ENCODE measurements around the gene DENND4A.
A peak's percentile ranks its signal among the peaks of the same experiment; 100 is the strongest.

DENND4A gene

GRCh38 chr15:65792138-65792987, at the start of gene DENND4A:
DENND4A (minus strand) TSS chr15:65792293; CDS start chr15:65756450, 35,843 bp downstream.
- DNase-seq, result peak; percentile 72

- DNase-seq, result no peak
Measured at GRCh38 chr15:65841121-65841930, 49.2 kb upstream of the DENND4A start.

DNA sequence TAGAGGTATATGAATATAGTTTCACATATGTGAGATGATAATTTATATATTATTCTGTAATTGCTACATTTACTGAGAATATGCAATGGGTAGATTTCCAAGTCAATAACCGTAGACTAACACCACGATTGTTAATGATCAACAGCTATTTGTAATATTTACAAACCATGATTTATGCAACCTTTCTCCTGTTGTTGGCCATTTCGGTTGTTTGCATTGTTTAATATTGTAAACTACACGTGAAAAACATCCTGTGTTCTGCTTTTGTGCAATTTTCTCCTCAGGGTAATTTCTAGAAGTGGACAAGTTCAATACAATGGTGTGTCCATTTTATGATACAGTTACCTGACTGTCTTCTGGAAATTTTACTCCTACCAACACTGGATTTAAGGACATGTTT, 47.9 kb upstream of the DENND4A start:
- DNase-seq, result no peak

DNA sequence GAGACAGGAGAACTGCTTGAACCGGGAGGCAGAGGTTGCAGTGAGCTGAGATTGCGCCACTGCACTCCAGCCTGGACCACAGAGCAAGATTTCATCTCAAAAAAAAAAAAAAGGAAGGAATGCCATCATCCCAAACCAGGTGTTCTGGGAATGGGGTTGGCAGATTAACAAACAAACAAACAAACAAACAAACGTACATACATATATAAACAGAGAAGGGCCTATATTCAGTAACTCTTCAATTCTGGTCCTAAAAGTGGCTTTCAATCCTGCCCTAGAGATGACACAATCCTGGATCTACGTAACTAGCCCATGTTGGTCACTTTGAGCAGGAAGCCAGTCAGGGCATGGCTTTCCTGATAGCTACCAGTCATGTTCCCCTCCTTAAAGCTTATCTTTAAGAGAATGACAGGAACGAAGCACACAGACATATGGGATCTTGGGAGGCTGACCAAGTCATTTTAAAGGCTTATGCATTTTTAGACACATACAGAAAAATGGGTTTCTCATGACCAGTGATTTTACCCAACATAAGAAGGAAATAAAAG, 47.3 kb upstream of the DENND4A start:
- DNase-seq, result no peak

GRCh38 chr15:65837301-65838294, 45.5 kb upstream of the DENND4A start:
- DNase-seq, result no peak

DNA sequence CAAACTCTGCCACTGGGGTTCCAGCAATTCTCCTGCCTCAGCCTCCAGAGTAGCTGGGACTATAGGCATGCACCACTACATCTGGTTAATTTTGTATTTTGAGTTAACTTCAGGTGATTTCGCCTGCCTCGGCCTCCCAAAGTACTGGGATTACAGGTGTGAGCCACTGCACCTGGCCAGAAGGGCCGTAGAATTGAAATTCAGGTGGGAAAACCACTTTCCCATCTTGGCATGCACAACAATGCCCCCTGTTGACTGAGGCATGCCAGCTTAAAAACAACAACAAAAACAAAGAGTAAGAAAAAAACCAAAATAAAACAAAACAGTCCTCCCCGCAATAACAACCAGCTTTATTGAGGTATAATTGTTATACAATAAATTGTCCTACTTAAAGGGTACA, 44.6 kb upstream of the DENND4A start:
- DNase-seq, result no peak

- DNase-seq, result no peak
Measured at GRCh38 chr15:65835447-65835846, 43.4 kb upstream of the DENND4A start.

DNA sequence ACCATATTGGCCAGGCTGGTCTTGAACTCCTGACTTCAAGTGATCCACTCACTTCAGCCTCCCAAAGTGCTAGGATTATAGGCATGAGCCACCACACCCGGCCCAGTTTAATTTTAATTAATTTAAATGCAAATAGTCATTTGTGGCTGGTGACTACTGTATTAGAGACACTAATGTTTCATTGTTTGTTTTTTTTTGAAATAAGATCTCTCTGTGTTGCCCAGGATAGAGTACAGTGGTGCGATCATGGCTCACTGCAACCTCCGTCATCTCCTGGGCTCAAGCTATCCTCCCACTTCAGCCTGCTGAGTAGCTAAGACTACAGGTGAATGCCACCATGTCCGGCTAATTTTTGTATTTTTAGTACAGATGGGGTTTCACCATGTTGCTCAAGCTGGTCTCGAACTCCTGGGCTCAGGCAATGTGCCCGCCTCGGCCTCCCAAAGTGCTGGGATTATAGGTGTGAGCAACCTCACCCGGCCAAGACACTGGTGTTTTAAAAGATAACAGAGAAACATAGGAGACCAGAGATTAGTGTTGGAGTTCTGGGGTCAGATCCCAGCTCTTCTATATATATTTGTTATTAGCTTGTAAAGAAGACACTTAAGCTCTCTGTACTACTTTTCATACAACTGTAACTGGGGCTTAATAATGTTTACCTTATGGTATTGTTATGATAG, 42.6 kb upstream of the DENND4A start:
- DNase-seq, result no peak

DNA sequence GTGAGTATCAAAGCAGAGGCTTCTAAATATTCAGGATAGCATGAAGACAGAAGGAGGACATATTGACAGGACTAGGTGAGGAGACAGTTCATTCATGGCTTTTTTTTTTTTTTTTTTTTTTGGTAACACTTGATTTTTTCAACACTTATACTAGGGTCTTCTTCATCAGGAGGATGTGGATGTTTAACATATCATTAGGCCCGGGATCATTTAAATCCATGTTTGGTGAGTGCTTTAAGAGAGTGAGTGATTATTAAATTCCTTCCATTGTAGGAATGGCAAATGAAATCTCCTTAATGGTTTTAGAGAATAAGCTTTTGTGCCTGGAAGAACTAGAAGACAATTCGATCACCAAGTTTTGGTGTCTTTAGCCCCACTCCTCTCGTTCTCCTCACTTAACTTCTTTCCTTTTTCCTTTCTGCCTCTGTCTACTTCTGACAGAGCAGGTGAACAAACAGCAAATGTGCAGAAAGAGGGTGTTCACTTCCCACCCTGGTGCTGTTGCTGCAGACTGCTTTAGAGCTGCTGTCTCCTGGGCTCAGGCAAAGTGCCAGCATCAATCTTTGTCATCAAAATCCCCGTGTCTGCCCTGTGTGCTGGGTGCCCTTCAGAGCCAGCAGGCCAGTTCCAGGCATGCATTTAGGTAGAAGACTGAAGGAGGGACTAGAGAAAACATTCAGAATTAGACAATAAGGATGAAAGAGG, 41.6 kb upstream of the DENND4A start:
- DNase-seq, result no peak

DNA sequence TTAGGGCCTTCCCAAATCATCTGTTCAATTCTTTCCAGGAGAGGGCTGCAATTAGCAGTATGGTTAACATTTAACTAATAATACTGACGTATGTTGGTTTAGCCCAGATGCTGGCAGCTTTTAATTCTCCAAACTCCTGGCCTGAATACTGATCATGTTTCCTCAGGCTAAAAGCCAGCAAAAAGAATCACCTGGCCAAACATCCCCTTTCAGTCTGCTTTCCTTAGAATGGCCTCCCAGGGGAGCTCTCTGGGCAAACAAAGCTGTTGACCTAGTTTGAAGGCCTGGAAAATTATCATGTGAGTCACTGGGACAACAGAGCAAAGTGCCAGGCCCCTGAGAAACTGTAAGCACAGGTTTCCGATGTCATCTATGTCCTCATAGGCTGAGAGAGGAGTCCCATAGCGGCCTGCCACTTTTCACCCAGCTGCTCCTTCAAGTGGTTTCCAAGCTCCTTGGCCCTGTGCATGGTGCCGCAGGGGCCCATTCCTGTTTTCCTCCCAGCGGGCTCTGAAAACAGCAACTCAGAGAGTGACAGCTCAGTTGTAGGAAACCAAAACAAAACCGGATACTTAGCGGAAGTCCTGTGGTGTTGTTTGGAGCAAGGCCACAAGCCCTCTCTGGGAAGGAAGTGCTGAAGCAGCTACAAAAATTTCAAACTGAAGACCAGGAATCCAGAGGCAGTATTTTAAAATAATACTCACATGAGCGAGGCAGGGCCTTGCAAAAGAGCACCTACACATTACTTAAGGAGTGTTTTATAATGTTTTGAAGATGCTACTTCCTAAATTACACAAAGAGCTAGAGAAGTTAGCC, 40.7 kb upstream of the DENND4A start:
- DNase-seq, result peak; percentile 94

DNA sequence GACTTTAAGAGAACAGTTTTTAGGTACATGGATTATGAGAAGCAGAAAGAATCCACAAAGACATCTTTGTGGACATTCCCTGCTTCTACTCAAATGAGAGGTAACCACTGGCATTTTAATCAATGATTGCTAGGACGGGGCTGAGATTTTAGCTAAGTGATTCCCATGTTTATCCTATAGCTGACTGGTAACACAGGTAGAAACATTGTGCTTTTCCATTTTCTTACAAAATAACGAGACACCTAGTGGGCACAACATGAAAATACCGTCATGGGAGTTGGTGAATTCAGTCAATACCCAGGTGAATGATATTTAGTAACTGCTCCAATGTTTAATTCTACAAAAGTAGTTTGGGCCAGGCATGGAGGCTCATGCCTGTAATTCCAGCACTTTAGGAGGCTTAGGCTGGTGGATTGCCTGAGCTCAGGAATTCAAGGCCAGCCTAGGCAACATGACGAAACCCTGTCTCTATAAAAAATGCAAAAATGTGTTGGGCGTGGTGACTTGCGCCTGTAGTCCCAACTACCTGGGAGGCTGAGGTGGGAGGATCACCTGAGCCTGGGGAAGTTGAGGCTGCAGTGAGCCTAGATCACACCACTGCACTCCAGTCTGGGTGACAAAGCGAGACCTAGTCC, 37.2 kb upstream of the DENND4A start:
- no peak for DNase-seq

GRCh38 chr15:65828585-65828984, 36.5 kb upstream of the DENND4A start:
- DNase-seq, result no peak

DNA sequence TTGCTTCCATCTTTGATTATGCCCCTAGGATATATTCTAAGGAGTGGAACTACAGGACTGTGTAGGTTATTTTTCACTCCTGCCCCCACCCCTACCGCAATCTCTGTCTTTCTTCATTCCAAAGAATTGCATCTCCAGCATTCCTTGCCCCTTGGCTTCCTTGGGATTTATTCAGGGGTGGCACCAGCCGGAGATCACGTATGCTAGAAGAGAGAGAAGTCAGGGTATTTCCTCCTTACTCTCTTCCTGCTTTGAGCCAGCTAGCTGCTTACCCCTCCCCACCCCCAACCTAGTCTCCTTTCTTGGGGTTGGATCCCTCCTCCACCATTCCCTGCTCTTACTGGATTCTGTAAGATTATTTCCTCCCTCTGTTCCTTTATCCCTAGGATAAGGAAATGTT, 35.0 kb upstream of the DENND4A start:
- DNase-seq, result no peak

DNA sequence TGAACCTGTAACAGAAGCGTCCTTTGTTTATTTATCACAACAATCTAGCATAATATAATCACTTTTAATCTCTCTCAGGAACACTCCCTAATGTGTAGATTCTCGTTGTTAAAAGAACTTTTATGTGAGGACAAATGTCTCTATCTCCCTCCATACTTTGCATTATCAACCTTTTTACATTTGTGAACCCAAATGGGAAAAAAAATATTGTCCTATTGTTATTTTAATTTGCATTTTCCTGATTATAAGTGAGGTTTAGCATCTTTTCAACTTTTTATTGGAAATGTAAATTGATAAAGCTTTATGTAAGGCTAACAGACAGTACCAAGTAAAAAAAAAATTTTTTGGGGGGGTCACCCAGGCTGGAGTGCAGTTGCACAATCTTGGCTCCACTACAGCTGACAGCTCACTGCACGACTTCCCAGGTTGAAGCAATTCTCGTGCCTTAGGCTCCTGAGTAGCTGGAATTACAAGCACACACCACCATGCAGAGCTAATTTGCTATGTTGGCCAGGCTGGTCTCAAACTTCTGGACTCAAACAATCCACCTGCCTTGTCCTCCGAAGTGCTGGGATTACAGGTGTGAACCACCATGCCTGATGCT, 33.0 kb upstream of the DENND4A start:
- no peak for DNase-seq

DNA sequence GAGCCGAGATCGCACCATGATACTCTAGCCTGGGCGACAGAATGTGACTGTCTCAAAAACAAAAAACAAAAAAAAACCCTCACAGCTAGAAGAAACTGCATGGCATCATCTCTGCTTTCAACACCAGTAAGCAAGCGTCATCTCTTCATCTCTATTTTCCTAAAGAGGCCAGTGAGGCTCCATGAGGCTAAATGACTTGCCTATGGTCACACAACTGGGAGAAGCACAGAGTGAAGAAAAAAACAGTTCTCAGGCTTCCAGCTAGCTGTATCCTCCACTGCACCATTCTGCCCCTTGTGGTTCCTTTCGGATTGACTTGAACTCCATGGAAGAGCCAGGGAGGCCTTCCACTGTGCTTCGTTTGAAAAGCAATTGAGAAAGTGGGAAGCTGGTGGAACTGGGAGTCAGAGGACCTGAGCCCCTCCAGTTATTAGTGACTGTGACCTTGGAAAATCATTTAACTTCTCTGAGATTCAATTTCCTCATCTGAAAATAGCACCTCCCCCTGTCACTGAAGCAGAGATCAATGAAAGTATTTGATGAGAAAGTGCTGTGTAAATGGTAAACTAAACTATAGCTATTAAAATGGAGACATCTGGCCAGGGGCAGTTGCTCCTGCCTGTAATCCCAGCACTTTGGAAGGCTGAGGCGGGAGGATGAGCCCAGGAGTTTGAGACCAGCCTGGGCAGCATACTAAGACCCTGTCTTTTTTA, 32.1 kb upstream of the DENND4A start:
- DNase-seq, result no peak

GRCh38 chr15:65822316-65822715, 30.2 kb upstream of the DENND4A start:
- DNase-seq, result no peak

GRCh38 chr15:65821070-65821469, 29.0 kb upstream of the DENND4A start:
- no peak for DNase-seq

GRCh38 chr15:65819563-65819960, 27.5 kb upstream of the DENND4A start:
- no peak for DNase-seq
